AG08395 (cell line): Measurements from ENCODE around the gene FYN.
A peak's percentile ranks its signal among the peaks of the same experiment; 100 is the strongest.

Experiments used
- DNase-seq: peaks from one replicate; pipeline ENCODE4 v3.0.0; 2012; ENCODE audit warnings: mixed read lengths, low spot score

Gene FYN

DNA sequence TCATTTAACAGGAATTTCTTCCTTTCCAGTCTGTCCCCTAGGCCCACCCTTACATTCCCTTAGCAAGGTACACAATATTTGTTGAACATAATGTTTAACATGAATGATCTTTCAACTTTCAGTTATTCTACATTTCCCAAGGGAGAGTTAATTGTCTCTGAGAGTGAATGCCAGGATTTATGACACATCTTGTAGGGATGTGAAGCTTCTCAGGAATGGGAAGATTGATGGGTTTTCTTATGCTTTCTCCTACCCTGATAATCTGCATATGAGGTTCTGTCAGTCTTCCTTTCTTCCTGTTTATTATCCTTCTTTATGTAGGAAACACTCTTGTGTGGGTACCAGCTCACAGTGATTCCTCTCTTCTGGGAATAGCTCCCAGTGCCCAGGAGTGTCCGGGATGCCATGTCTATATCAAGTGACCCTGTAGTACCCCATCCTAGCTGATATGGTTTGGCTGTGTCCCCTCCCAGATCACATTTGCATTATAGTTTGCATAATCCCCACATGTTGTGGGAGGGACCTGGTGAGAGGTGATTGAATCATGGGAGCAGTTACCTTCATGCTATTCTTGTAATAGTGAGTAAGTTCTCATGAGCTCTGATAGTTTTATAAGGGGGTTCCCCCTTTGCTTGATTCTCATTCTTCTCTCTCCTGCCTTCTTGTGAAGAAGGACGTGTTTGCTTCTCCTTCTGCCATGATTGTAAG, 7.1 kb upstream of the FYN start:
- peak; percentile 33 for DNase-seq

- DNase-seq: no peak
These were observed 2.5 kb upstream of the FYN start for GRCh38 chr6:111875741-111876140.

- no peak for DNase-seq
These were observed 768 bp upstream of the FYN start for GRCh38 chr6:111874025-111874415.

DNA sequence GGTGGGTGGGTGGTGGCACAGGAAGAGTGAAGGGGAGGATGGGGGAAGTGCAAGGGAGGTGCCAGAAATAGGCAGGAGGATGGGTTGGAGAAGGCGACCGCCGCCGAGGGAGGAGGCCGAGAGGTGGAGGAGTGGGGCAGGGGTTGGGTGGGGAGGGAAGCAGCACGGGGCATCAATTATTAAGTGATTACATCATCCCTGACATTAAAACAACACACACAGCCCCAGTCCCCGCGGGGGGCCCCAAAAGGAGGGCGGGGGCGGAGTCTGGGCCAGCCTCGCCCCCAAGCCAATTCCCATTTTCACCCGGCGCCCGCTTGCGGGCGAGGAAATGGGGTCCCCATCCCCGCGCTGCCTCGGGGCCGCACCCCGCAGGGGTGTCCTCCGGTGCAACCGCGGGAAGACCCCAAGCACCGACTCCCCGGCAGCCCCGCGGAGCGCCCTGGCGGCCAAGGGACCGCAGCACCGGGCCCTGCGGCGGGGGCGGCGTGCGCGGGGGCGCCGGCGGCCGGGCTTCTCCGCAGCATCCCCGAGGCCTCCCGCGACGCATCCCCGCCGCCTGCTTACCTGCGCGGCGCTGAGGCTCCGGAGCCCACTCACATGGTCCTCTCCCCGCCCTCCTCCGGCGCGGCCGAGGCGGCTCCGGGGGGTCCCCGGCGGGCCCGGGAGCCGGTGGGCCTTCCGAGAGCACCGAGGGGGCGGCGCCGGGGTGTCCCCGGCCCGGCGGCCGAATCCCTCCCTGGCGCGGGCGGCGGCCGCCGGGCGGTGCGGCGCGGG, 663 bp downstream of the FYN start:
- DNase-seq: peak; percentile 40

DNA sequence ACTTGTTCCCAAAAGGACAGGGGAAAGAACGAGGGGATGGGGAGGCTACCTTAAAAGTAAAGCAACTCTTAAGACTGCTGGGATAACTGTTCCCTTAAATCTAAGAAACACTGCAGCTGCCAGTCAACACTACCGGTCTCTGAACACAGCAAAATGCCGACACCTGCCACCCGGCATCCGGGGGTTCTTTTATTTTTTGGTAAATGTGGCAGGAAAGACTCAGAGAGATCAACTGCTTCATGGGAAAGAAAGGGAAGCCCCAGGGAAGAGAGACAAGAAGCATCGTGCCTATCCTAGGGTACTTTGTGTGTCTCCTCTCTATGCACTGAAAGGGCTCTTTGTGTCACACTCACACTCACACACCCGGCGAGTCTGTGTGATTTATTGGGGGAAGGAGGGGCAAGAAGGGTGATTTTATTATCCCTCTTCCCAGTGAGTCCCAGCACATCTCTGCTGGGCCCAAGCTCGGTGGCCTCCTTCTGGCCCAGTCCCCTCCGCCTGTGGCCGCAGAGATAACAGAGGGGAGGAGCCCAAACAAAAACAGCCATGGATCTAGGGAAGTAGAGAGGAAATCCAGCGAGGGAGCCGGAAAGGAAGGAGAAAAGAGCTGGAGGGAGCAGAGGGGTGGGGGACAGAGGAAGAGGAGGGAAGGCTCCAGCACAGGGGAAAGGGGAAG, 1.4 kb downstream of the FYN start:
- DNase-seq: peak; percentile 45

- no peak for DNase-seq
These were observed 2.0 kb downstream of the FYN start for GRCh38 chr6:111871207-111871606.

- DNase-seq: no peak
These were observed 2.5 kb downstream of the FYN start for GRCh38 chr6:111870742-111871064.

DNA sequence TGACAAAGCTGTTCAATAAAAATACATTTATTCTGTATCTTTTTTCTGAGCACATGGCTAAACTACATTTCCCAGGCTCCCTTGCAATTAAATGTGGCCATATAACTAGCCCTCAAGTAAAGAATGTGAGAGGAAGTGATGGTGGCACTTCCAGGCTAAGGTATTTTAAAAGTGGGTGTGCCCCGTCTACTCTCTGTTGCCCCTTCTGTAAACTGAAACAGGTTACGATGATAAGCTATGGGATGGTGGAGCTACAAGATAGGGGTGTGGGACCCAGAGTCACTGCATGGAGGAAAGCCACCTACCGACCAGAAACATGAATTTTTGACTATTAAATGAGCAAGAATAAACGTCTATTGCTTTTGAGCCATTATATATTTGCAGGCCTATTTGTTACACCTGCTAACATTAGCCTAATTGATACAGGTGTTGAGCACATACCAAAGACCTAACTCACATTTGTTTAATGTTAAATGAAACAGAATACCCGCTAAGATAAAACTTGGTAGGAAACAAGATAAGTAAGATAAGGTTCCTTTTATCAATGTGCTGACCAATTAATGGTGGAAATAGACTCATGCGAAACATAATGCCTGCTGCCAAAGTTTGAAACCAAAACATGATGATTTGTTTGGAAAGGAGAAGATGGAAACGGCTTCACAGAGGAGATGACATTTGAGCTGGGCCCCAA, 3.1 kb downstream of the FYN start:
- DNase-seq: no peak

- DNase-seq: no peak
These were observed 6.4 kb downstream of the FYN start for GRCh38 chr6:111866857-111867256.

DNA sequence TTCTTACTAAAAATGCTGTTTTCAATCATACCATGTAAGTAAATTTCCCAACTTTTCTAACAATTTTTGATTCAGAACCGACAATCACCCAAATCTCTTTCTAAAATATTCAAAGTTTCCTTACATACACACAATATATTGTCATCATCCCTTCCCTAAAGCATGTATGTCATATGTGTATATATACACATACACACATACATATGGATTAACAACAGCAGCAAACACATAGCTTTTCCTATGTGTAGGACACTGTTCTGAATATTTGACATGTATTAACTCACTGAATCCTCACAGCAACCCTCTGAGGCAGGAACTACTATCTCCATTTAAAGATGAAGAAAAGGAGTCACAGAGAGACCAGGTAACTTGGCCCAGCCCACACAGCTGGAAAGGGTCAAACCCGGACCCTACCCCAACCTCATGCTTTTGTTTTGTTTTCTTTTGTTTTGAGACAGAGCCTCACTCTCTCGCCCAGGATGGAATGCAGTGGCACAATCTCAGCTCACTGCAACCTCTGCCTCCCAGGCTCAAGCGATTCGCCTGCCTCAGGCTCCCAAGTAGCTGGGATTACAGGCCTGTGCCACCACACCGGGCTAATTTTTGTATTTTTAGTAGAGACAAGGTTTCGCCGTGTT, 7.2 kb downstream of the FYN start:
- DNase-seq: no peak

DNA sequence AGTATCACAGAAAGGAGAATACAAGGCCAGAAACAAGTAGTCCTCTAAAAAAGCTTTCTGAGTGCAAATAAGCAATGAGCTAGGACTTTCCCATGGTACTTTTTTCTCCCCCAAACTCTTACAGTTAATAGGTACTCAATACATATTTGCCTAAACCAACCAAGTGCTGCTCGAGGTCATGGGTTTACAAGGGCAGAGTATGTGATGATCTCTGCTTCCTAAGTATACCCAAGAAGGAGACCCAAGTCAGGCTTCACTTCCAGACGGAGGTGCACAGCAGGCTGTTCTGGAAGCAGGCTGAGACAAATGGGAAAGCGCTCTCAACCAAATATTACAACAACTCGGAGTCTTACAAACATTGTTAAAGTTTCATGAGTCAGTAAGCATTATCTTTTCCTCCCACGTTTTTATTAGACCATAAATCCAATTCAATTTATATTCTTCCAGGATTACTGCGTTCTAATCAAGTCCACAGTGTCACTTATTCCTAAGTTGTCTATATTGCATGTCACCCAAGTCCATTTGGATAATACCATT, 8.1 kb downstream of the FYN start:
- DNase-seq: no peak

GRCh38 chr6:111864138-111865048, 8.9 kb downstream of the FYN start:
- DNase-seq: no peak

- DNase-seq: no peak
These were observed 10.5 kb downstream of the FYN start for GRCh38 chr6:111862741-111863140.

- DNase-seq: no peak
These were observed 10.9 kb downstream of the FYN start for GRCh38 chr6:111862314-111862713.

DNA sequence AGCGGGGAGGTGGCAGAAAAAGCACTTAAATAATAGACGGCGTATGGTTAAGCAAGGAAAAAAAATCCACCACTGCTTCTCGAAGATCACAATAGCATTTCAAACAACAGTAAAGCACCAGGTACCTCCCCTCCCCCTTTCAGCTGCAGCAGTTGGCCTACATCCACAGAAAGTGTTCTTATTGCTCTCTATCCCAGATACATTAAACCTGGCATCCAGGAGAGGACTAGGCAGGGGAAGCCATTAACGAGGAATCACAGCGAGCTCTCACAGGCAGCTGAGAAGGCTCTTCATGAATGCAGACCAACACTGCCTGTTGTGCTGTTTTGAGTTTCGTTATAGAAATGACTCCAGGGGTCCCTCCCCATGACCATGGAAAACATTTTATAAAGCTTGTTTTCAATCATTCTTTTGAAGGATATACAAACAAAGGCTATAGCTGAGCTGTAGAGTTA, 11.8 kb downstream of the FYN start:
- DNase-seq: no peak

- DNase-seq: no peak
These were observed 14.9 kb downstream of the FYN start for GRCh38 chr6:111858347-111858746.

GRCh38 chr6:111857674-111858337, 15.4 kb downstream of the FYN start:
- DNase-seq: no peak

DNA sequence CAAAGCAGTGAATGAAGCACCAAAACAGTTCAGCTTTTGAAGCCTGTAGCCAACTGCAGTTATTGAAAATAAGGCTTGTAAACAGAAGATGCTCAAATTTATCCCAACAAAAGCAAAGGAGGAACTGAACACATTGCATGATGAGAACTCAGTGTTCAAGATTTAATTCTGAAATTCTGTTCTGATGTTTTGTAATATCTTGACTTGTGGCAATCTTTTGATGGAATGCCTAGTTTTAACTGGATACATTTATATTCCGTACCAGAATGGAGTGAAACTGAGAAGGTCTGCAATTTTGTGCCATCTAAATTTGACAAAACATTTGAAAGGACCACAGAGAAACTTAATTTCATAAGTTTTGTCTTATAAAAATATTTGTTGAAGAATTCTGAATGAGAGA, 17.5 kb downstream of the FYN start:
- DNase-seq: no peak

GRCh38 chr6:111854683-111855082, 18.6 kb downstream of the FYN start:
- no peak for DNase-seq

GRCh38 chr6:111852725-111853124, 20.5 kb downstream of the FYN start:
- peak; percentile 38 for DNase-seq
